Measurements from ENCODE around the gene TNFSF4. TPM values are rescaled to one million over a fixed set of nuclear protein-coding genes. Genes with fewer than 3 reads are reported as not detected.
"Not testable (repeated sequence)": the region's sequence is repeated elsewhere in the genome, so short reads cannot be mapped to it uniquely, and the experiment has no call there.

TNFSF4 gene, protein sequence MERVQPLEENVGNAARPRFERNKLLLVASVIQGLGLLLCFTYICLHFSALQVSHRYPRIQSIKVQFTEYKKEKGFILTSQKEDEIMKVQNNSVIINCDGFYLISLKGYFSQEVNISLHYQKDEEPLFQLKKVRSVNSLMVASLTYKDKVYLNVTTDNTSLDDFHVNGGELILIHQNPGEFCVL
- total RNA-seq (2014; rRNA removed; shearing (Covaris generic)) = 2.7 and 4.5 TPM in 2 replicates

DNA sequence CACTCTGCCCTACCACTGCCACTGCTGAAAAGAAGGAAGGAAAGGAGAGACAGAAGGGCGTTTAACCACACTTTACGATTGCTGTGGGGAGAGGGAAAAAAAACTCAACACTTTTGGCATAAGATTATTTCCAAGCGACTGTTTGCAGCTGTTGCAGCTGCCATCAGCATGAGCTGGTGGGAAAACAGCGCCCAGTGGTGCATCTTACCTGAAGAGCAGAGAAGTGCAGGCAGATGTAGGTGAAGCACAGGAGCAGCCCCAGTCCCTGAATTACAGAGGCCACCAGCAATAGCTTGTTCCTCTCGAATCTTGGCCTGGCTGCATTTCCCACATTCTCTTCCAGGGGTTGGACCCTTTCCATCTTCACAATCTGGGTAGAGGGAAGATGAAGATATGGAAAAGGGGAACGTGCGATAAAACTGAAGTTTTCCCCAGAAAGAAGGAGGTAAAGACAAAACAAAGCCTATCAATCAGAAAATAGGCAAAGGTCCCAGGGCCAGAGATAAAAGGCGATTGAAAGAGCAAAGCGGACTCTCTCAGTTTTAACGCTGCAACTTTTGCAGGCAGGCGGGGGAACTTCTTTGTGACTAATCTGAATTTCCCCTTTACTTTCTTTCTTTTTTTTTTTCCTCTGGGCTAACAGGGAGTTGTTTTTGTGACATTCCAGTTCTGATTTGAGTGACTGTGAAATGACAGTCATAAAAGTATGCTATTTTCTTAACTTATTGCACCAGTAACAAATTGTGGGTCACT, at the start of gene TNFSF4:
Gene TNFSF4, minus strand, starts transcription at position 516 of the 753 bp plus-strand sequence. Its CDS starts 155 bp downstream, at position 361.
- peak; percentile 37 for DNase-seq (ENCODE audit: low read depth)

DNA sequence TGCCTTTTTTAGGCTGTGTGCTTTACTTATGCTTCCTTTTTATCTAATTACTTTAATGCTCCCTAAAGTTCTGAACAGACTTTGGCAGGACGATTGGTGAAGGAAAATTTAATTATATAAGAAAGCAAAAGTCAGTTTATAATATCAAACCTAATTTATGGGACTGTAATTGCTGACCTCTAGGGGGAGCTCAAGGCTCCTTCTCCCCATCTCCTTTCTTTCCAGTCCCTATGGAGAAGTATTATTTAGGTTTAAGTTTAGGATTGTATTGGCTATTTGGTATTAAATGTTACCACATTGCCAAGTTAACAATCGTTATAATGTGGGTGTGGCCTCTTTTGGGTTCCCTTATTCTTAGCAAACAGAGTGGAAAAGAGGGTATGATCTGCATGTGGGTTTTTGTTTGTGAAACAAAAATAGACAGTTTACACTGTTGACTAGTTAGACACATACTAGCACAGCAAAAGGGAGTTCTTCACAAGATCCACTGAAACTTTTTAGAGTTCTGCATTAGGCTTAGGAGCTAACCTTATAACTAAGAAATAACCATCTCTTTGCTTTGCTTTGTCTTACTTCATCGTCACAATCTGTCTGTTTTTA, 48.2 kb upstream of the TNFSF4 start:
- DNase-seq (ENCODE audit: low read depth) = peak; percentile 39

DNA sequence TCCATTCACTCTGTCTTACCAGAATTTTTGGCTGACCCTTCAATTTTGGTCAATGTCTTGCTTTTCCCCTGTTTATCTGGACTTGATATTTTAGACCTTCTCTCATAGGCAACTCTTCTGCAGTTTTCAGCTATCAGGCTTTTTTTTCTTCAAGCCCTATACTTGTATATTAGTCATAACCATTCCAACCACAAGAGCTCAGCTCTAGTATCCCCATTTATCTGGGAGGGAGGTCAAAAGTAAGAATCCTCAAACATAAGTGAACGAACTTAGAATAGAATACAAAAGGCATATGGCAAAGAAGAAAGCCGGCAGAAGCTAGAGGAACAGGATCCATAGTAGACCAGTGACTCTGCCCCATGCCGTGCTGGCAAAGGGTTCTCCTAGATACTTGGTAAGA, 45.9 kb upstream of the TNFSF4 start:
- DNase-seq (ENCODE audit: low read depth) = no peak

DNA sequence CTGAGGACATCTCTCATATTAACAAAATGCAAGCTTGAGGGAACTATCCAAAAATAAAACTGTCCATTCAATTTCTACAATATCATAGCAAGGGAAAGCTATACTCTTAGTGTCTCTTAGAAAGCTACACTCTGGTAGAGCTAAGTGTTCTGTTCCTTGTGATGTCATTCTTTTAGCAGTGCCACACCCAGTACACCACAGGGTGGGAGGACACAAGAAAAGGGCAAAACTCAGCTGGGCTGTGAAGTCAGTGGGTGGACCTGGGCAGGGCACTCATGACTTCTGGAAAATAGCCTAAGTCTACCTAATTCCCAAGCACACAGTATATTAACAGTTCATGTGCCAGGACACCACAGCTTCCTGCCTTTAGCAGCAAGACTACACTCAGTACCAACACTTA, 42.2 kb upstream of the TNFSF4 start:
- no peak for DNase-seq (ENCODE audit: low read depth)

DNA sequence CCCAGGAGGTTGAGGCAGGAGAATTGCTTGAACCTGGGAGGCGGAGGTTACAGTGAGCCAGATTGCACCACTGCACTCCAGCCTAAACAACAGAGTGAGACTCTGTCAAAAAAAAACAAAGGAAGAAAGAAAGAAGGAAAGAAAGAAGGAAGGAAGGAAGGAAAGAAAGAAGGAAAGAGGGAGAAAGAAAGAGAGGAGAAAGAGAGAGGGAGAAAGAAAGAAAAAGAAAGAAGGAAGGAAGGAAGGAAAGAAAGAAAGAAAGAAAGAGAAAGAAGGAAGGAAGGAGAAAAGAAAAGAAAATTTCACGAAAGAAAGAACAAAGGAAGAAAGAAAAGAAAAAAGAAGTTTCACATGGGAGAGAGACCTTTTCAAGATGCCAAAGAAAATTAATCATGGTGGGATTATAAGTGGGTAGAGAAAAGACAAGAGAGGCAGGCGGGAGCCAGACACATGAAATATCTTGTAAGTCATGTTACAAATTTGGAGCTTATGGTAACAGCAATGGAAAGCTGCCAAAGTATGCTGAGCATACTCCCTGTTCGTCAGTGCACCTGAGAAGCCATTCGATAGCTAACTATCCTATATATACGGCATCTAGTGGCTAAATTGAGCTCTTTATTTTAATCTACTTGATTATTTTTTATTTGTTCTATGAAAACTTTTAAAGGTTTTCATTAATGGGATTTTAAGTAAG, 41.3 kb upstream of the TNFSF4 start:
- no peak for DNase-seq (ENCODE audit: low read depth)

DNA sequence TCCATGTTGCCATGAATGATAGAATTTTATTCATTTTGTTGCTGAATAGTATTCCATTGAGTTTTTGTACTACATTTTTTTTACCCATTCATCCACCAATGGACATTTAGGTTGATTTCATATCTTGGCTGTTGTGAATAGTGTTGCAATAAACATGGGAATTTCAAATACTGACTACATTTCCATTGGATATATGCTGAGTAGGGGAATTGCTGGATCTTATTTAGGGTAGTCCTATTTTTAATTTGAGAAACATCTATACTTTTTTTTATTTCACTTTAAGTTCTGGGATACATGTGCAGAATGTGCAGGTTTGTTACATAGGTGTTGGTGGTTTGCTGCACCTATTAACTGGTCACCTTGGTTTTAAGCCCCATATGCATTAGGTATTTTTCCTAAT, 38.8 kb upstream of the TNFSF4 start:
- DNase-seq (ENCODE audit: low read depth) = no peak

DNA sequence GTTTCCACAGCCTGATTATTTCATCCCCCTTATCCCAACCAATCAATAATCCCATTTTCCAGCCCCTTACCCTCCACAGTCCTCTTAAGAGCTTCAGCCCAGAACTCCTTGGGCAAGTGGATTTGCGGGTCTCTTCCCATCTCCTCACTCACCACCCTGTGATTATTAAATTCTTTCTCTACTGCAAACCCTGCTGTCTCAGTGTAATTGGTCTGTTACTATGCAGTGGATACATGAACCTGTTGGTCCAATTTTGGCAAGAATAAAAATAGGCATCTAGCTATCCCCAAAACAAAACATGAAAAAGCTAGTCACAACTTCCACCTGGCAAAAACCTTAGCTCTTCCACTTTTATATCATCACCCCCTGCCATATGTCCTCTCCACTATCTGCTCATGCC, 36.2 kb upstream of the TNFSF4 start:
- no peak for DNase-seq (ENCODE audit: low read depth)

DNA sequence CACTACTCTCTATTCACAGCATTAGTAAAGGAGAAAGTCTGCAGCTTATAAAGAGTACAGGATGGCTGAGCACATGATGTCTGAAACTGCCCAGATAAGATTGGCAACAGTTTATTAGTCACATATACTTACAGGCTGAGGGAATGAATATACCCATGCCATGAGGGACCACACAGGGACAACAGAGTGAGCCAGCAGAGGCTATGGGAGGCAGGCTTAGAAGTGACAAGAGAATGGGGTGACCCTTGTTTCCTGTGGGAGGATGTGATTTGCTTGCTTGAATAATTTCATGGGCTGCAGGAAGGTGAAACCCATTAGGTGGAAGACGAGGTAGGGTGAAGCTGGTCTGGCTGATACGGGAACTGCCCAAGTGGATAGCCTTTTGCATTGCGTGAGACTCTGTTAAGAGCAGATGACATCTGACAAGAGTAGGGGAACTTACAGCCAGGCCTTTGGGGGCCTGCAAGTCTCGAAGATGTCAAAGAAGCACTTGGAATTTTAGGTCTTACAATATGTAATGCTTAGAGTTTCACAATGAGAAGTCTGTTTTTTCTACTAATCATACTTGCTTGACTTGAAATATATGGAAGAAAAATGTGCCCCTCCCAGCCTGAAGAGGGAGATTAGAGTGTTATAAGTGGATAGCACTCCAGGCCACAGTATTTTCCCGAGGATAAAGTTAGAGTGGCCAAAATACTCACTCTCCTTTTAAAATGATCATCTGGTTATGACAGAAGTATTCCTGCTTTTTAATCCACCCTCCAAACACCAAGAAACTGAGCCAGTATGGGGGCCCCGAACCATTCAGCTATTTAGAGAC, 34.6 kb upstream of the TNFSF4 start:
- DNase-seq (ENCODE audit: low read depth) = no peak

DNA sequence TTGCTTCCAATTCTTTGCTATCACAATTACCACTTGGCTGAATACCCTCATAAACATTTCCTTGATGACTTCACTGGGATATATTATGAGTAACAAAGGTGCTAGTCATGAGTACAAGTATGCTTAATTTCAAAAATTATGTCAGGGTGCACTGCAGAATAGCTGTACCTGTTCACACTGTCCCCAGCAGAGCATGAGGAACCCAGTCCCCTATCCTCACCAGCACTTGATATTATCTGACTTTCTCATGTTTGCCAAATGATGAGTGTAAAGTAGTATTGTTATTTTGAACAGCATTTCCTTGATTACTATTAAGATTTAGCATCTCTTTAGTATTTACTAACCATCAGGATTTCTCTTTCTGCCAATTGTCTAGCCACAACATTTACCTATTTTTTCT, 33.5 kb upstream of the TNFSF4 start:
- no peak for DNase-seq (ENCODE audit: low read depth)

DNA sequence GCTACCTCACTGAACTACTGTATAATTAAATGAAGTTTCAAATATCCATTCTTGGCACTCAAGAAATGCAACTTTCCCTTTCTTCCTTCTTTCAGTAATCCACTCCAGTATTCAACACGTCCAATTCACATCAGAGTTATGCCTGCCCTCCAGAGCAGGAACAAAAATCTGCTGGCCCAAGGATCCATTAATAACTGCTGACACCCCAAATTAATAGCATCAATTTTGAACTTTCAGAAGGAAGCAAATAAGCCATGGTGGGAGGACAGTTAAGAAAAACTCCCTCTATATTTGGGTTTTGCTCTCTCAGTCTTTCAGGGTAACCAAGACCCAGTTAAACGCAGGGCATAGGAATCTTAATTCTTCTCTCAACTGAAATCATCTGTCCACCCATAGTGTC, 31.9 kb upstream of the TNFSF4 start:
- no peak for DNase-seq (ENCODE audit: low read depth)

DNA sequence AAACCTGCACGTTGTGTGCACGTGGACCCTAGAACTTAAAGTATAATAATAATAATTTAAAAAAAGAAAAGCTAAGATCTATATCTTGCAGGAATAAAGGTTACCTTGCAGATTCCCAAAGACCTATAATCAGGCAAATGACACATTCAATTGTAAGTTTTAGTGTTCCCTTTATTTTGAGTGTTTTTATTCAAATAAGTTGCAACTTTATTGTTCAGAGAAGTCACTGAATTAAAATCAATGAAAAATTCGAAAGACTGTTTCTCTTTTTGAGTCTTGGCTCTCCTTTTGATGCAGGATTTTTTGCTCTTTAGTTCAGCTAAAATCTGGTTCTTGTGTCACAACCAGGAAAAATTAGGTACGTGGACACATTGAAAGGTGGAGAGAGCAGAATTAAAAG, 27.8 kb upstream of the TNFSF4 start:
- no peak for DNase-seq (ENCODE audit: low read depth)

DNA sequence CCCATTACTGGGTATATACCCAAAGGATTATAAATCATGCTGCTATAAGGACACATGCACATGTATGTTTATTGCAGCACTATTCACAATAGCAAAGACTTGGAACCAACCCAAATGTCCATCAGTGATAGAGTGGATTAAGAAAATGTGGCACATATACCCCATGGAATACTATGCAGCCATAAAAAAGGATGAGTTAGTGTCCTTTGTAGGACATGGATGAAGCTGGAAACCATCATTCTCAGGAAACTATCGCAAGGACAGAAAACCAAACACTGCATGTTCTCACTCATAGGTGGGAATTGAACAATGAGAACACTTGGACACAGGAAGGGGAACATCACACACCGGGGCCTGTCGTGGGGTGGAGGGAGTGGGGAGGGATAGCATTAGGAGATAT, 27.3 kb upstream of the TNFSF4 start:
- not testable (repeated sequence) for DNase-seq (ENCODE audit: low read depth)

DNA sequence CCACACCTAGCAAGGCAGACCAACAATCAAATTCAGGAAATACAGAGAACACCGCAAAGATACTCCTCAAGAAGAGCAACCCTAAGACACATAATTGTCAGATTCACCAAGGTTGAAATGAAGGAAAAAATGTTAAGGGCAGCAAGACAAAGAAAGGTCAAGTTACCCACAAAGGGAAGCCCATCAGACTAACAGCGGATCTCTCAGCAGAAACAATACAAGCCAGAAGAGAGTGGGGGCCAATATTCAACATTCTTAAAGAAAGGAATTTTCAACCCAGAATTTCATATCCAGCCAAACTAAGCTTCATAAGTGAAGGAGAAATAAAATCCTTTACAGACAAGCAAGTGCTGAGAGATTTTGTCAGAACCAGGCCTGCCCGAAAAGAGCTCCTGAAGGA, 21.9 kb upstream of the TNFSF4 start:
- DNase-seq (ENCODE audit: low read depth) = not testable (repeated sequence)

DNA sequence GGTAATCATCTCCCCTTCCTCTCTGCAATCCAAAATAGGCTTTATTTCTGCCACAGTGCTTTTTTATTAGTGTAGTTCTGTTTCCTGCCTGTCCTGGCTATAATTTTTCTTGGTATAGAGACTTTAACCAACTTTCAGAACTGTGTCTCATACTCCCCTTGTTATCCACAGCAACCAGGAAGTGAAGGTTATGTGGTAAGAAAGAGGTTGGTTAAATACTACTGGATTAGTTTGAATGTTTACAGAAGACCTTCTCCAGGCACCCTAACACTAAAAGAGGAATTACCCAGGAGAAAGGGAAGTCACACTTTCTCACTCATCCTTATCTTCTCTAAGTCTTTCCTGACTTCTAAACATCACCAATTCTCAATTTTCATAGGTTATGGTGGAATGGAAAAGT, 17.8 kb upstream of the TNFSF4 start:
- no peak for DNase-seq (ENCODE audit: low read depth)

DNA sequence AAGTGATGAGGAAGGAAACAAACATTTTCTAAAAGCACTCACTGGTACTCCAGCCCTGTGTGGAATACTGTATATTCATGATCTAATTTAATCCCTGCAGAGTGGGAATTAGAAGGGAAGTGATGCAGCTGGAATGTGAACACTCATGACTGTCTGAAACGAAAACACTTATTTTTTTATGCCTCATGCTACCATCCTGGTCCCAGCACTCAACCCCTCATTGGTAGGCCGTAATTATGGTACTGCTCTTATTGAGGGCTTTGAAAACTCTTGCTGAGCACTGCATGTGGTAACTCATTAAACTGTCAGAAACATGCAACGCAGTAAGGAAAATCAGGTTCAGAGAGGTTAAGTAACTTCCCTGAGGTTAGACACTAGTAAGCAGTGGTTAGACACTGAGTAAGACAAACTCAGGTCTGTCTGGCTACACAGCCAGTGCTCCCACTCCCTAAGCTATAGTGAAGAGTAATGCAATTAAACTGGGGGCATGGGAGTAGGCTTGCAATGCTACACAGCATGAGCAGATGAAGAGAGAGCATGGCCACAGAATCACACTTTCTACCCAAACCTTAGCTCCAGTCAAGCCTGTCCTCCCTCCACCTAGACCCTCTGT, 17.3 kb upstream of the TNFSF4 start:
- DNase-seq (ENCODE audit: low read depth) = peak; percentile 33

DNA sequence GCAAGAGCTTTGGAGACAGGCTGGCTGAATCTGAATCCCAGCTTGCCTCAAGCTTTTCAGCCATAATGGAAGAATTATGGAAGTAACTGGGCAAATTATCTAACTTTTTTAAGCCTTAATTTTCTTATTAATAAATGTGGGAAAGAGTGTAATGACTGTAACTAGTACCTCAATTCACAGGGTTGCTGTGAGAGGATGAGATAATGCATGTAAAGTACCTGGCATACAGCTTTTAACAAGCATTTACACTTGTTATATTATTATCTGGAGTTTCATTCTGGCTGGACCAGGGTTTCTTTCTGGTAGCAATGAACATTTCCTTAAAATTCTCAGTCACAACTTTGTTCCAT, 15.9 kb upstream of the TNFSF4 start:
- no peak for DNase-seq (ENCODE audit: low read depth)

DNA sequence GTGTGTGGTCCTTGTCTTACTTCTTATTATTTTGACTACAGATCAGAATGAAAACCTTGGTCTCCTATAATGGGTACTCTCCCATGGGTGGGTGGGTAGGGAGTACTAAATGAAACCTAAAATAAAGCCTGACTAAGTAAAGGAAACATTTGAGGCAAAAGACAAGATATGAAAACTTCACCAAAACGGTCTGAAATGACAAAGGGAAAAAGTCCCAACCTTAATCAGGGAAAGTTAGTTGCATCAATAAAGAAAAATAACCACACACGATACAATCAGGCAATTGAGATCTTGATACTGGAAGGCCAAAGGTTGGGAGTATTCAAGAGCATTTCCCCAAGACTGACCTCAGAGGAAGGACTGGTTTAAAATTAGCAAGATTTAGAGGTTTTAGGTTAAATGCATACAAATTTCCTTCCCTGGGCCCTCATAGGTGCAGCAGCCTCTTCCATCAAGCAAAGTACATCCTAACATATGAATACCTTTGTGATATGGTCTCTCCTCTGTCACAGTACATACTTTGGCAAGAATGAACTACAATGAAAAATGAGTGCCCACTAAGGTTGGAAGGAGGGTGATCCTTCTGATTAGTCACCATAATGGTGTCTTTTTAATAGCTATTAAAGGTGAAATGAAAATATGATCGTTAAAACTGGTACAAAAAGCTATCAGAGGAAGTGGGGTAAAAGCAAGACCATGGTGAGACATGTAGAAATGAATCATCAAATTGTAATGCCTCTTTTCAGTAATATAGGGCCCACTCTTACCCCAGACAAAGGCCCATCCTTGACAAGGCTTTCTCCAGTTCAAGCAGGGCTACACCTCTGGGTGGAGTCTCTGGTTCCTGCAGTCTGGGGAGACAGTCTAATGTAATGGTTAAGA, 15.3 kb upstream of the TNFSF4 start:
- DNase-seq (ENCODE audit: low read depth) = no peak

DNA sequence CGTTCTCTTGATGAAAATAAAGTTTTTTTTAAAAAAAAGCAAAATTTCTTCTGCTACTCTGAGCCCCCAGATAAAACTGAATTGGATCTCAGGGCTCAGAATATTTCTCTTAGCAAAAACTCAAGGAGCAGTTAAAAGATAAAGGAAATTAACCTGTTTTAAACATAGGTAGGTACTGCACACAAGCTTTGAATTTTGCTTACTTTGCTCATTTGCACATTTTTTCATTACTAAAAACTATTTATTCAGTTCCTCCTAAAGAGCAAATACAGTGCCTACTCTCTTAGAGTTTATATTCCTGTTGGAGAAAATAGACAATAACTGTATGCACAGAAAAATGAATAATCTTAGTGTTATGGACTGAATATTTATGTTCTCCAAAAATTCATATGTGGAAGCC, 13.0 kb upstream of the TNFSF4 start:
- DNase-seq (ENCODE audit: low read depth) = no peak

DNA sequence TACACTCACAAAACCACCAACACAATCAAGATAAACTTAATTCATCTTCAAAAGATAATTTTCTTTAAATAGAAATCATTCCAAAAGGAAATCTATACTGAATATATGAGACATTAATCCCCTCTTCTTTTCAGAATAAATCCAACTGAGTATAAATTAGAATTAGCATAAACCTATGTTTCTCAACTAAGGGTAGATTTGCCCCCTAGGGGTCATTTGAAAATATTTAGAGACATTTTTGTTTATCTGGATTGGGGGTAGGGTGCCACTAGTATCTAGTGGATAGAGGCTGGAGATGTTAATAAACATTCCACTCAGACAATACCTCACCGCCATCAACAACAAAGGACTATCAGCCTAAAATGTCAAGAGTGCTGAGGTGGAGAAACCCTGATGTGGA, 6.5 kb upstream of the TNFSF4 start:
- no peak for DNase-seq (ENCODE audit: low read depth)

DNA sequence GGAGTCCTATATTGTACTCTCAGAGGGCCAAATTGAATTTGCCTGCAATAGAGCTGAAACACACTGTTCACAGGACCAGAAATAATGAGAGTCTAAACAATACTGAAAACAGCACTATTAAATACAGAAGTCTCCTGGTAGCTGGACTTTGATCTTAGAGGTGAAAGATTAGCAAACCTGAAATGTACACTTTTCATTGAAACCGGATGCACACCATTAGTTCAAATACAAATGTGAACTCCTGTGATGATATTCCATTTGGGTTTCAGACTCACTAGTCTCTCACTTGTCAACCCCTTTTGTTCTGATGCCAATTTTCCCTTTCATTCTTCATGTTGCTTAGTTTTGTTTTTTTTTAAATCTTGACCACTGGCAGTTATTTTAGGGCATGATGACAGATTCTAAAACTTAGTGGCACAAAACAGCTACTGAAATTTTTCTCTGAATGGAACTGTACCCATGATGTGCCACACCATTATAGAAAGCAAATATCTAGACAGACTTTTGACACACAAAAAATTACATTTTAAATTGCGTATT, 5.9 kb upstream of the TNFSF4 start:
- no peak for DNase-seq (ENCODE audit: low read depth)

All from Daoy (cell line).